Stomach smooth muscle (tissue), 2 donors: Measurements from ENCODE around the gene PAFAH1B1.
"Not testable (repeated sequence)": the region's sequence is repeated elsewhere in the genome, so short reads cannot be mapped to it uniquely, and the experiment has no call there.

Source experiments
- H3K27ac ChIP-seq: one replicate; pipeline ENCODE4 v1.7.0; 2013; ENCODE audit warnings: mild to moderate bottlenecking, low read length, inconsistent platforms
- H3K27me3 ChIP-seq, 2 donors: one replicate each; pipeline ENCODE4 v1.7.0; 2013; ENCODE audit warnings: low read length in 2 of 2; ENCODE audit not compliant: insufficient read depth in 2 of 2, control insufficient read depth in 1 of 2
- H3K36me3 ChIP-seq, 2 donors: one replicate each; pipeline ENCODE4 v1.7.0; 2013; ENCODE audit warnings: low read length in 2 of 2; ENCODE audit not compliant: control insufficient read depth in 2 of 2, insufficient read depth in 2 of 2
- H3K4me1 ChIP-seq: one replicate; pipeline ENCODE4 v1.7.0; 2013; ENCODE audit warnings: low read length; ENCODE audit not compliant: control insufficient read depth, insufficient read depth
- H3K4me3 ChIP-seq, 2 donors: one replicate each; pipeline ENCODE4 v1.7.0; 2013; ENCODE audit warnings: low read length in 2 of 2
- H3K9ac ChIP-seq, 2 donors: one replicate each; pipeline ENCODE4 v1.7.0; 2013; ENCODE audit warnings: low read length in 2 of 2, mild to moderate bottlenecking in 1 of 2
- H3K9me3 ChIP-seq, 2 donors: one replicate each; pipeline ENCODE4 v1.7.0; 2013; ENCODE audit warnings: low read length in 2 of 2; ENCODE audit not compliant: control insufficient read depth in 2 of 2
- donor health status: healthy.
- donor health status: Pancreatic carcinoma.

Gene PAFAH1B1

GRCh38 chr17:2592971-2593820 lies at the start of gene PAFAH1B1:
PAFAH1B1 (plus strand) TSS chr17:2593654; CDS start chr17:2638289, 44,635 bp downstream.
- peaks cover 11% of the 10 kb centered on the region for H3K4me1 ChIP-seq
- H3K27me3 ChIP-seq: no peaks in the 10 kb centered on the region
- H3K36me3 ChIP-seq: no peaks in the 10 kb centered on the region
- no peaks in the 10 kb centered on the region for H3K9me3 ChIP-seq
- H3K4me3 ChIP-seq: peak within 1 kb of the TSS; percentile 83 to 95
- peak within 1 kb of the TSS; percentile 96 for H3K27ac ChIP-seq
- peak within 1 kb of the TSS; percentile 89 to 95 for H3K9ac ChIP-seq

- Histone ChIP-seq H3K4me1 (no peaks in the 10 kb centered on the region), H3K4me3 (no peak overlapping the region), H3K9ac (no peak overlapping the region), H3K27me3 (peaks cover 0 to 2% of the 10 kb centered on the region in 2 donors), H3K27ac (no peak overlapping the region), H3K9me3 (no peaks in the 10 kb centered on the region), H3K36me3 (no peaks in the 10 kb centered on the region)
Measured at GRCh38 chr17:2545393-2545792, 48.1 kb upstream of the PAFAH1B1 start.

- H3K27ac ChIP-seq: no peak overlapping the region
Measured at GRCh38 chr17:2547176-2547575, 46.3 kb upstream of the PAFAH1B1 start.

GRCh38 chr17:2548026-2548425 lies 45.4 kb upstream of the PAFAH1B1 start:
- H3K4me1 ChIP-seq, H3K36me3 ChIP-seq, H3K9me3 ChIP-seq, H3K27me3 ChIP-seq, H3K4me3 ChIP-seq, H3K9ac ChIP-seq, H3K27ac ChIP-seq: not testable (repeated sequence)

More at GRCh38 chr17:2547176-2547575, 46.3 kb upstream of the PAFAH1B1 start:
- no peak overlapping the region for H3K4me3 ChIP-seq
- no peaks in the 10 kb centered on the region for H3K36me3 ChIP-seq
- no peaks in the 10 kb centered on the region for H3K4me1 ChIP-seq
- H3K27me3 ChIP-seq: peaks cover 0 to 2% of the 10 kb centered on the region in 2 donors
- no peak overlapping the region for H3K9ac ChIP-seq
- no peaks in the 10 kb centered on the region for H3K9me3 ChIP-seq

- Histone ChIP-seq H3K4me1 (no peaks in the 10 kb centered on the region), H3K9me3 (no peaks in the 10 kb centered on the region), H3K9ac (no peak overlapping the region), H3K36me3 (no peaks in the 10 kb centered on the region), H3K27ac (no peak overlapping the region), H3K4me3 (no peak overlapping the region), H3K27me3 (peaks cover 0 to 2% of the 10 kb centered on the region in 2 donors)
Measured at GRCh38 chr17:2549392-2550211, 43.9 kb upstream of the PAFAH1B1 start.

GRCh38 chr17:2551493-2551892 lies 42.0 kb upstream of the PAFAH1B1 start:
- Histone ChIP-seq H3K9me3 (peaks cover 0 to 1% of the 10 kb centered on the region in 2 donors), H3K27me3 (peaks cover 0 to 2% of the 10 kb centered on the region in 2 donors), H3K4me1 (no peaks in the 10 kb centered on the region), H3K4me3 (no peak overlapping the region), H3K27ac (no peak overlapping the region), H3K36me3 (no peaks in the 10 kb centered on the region), H3K9ac (no peak overlapping the region)

GRCh38 chr17:2551928-2552327 lies 41.5 kb upstream of the PAFAH1B1 start:
- Histone ChIP-seq H3K4me3 (no peak overlapping the region), H3K27ac (no peak overlapping the region), H3K27me3 (peaks cover 0 to 2% of the 10 kb centered on the region in 2 donors), H3K9me3 (peaks cover 0 to 5% of the 10 kb centered on the region in 2 donors), H3K36me3 (no peaks in the 10 kb centered on the region), H3K9ac (no peak overlapping the region), H3K4me1 (no peaks in the 10 kb centered on the region)

- no peaks in the 10 kb centered on the region for H3K27me3 ChIP-seq
- no peak overlapping the region for H3K9ac ChIP-seq
- H3K27ac ChIP-seq: no peak overlapping the region
- H3K9me3 ChIP-seq: peaks cover 0 to 5% of the 10 kb centered on the region in 2 donors
- H3K36me3 ChIP-seq: no peaks in the 10 kb centered on the region
- no peak overlapping the region for H3K4me3 ChIP-seq
- H3K4me1 ChIP-seq: no peaks in the 10 kb centered on the region
Measured at GRCh38 chr17:2560658-2561057, 32.8 kb upstream of the PAFAH1B1 start.

GRCh38 chr17:2562162-2562858 lies 31.1 kb upstream of the PAFAH1B1 start:
- no peaks in the 10 kb centered on the region for H3K27me3 ChIP-seq
- no peak overlapping the region for H3K27ac ChIP-seq
- no peak overlapping the region for H3K4me3 ChIP-seq
- no peaks in the 10 kb centered on the region for H3K9me3 ChIP-seq
- H3K4me1 ChIP-seq: no peaks in the 10 kb centered on the region
- H3K9ac ChIP-seq: no peak overlapping the region
- H3K36me3 ChIP-seq: no peaks in the 10 kb centered on the region

- Histone ChIP-seq H3K4me1 (no peaks in the 10 kb centered on the region), H3K36me3 (no peaks in the 10 kb centered on the region), H3K4me3 (no peak overlapping the region), H3K27me3 (no peaks in the 10 kb centered on the region), H3K27ac (no peak overlapping the region), H3K9me3 (no peaks in the 10 kb centered on the region), H3K9ac (no peak overlapping the region)
Measured at GRCh38 chr17:2563061-2563460, 30.4 kb upstream of the PAFAH1B1 start.
